RWPE1 (cell line): ENCODE data around the gene RTEL1.
"Not testable (repeated sequence)": the region's sequence is repeated elsewhere in the genome, so short reads cannot be mapped to it uniquely, and the experiment has no call there.

Source experiments
- CTCF ChIA-PET: fragments of 350-600 bp; sonication (Branson Sonifier 250); formaldehyde crosslinking; extraction: SDS; loops from one replicate; lab custom pipeline; 2021; lab: Yijun Ruan, JAX
- POLR2A ChIA-PET: fragments of 400-600 bp; formaldehyde crosslinking; extraction: SDS; loops from one replicate; lab custom pipeline; 2020; ENCODE audit warnings: antibody characterized with exemption; ENCODE audit not compliant: low non-redundant PET; lab: Yijun Ruan, JAX
- DNase-seq: peaks from one replicate; pipeline ENCODE4 v3.0.0; 2012; ENCODE audit warnings: low spot score
- H3K27ac ChIP-seq: fragments of 450-650 bp; 2 replicates; pipeline ENCODE4 v1.5.1; 2017
- TF ChIP-seq, protein P1 (sequence below): fragments of 450-650 bp; conservative IDR thresholded peaks from 2 replicates; pipeline ENCODE4 v1.5.1; 2017; ENCODE audit warnings: low read depth, mild to moderate bottlenecking

The RTEL1 gene

DNA sequence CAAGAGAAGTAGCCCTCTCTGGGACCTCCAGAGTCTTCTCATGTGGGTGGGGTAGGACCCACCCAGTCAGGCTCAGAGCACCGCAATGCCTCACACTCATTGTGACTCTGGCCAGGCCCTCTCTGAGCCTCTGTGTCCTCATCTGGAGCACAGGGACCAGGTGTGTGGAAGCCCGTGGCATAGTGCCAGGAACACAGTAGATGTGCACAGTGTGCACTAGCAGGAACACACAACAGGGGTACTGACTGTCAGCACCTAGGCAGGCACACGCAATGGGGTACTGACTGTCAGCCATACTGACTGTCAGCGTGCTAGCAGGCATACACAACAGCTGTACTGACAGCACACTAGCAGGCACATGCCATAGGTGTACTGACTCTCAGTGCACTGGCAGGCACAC lies 2.9 kb upstream of the RTEL1 start:
- TF ChIP-seq, protein P1, sequence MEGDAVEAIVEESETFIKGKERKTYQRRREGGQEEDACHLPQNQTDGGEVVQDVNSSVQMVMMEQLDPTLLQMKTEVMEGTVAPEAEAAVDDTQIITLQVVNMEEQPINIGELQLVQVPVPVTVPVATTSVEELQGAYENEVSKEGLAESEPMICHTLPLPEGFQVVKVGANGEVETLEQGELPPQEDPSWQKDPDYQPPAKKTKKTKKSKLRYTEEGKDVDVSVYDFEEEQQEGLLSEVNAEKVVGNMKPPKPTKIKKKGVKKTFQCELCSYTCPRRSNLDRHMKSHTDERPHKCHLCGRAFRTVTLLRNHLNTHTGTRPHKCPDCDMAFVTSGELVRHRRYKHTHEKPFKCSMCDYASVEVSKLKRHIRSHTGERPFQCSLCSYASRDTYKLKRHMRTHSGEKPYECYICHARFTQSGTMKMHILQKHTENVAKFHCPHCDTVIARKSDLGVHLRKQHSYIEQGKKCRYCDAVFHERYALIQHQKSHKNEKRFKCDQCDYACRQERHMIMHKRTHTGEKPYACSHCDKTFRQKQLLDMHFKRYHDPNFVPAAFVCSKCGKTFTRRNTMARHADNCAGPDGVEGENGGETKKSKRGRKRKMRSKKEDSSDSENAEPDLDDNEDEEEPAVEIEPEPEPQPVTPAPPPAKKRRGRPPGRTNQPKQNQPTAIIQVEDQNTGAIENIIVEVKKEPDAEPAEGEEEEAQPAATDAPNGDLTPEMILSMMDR, result no peak
- ChIA-PET CTCF (no interaction called here), POLR2A (no interaction called here)
- peak overlapping the region; percentile 89 for H3K27ac ChIP-seq
- DNase-seq, result no peak

DNA sequence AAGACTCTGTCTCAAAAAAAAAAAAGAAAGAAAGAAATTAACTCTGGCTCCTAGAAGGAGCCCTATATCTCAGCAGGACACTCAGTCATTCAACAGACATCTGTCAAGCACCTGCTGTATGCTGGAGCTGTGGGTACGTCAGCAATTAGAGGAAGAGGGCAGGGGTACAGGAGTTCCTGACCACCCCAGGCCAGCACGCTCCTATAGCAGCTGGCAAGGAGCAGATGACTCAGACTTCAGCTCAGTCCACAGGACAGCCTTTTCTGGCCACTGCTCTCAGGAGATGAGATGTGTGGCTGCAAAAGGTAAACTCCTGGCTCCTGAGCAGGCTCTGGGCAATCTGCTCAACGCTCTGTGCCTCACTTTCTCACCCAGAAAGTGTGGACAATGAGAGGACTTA lies 1.7 kb upstream of the RTEL1 start:
- no peak for DNase-seq
- peak overlapping the region; percentile 89 for H3K27ac ChIP-seq
- TF ChIP-seq, protein P1, result no peak
- ChIA-PET CTCF (no interaction called here), POLR2A (interaction anchor here (0.7 kb wide), 1 partner anchor 87 kb away, joined by 3 read pairs; no protein-coding TSS in a partner anchor)

DNA sequence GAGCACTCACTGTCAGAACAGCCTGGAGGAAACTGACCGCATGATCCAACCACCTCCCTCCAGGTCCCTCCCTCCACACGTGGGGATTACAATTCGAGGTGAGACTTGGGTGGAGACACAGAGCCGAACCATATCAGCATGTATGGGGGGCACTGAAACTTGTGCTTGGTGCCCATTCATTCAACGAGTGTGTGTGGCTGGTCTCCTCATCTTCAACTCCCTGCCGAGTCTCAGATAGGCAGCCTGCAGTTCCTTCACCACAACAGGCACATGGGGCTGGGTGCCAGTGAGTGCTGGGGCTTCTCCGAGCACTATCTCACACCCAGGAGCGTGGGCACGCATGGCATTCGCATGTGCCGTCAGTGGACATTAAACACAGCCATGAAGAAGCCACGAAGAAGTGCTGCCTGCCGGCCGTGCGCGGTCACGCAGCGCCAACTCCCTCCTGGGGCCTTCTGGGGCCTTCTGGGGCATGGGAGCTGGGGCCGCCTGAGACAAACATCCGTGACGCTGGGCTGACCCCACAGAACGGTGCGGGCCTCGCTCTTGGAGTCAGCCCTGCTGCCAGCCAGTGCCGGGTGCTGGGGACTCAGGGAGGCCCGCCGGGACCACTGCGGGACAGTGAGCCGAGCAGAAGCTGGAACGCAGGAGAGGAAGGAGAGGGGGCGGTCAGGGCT lies 714 bp upstream of the RTEL1 start:
- H3K27ac ChIP-seq, result peak overlapping the region; percentile 89
- ChIA-PET CTCF (interaction anchor here (0.6 to 1.7 kb wide), 3 partner anchors 15 to 166 kb away, joined by 4 to 8 read pairs (median 4); partner anchors contain the start of gene PTK6), POLR2A (interaction anchor here (0.5 to 1.2 kb wide), 4 partner anchors 9 to 89 kb away, joined by 3 to 7 read pairs (median 5); partner anchors contain the start of gene GMEB2)
- TF ChIP-seq, protein P1, result no peak
- DNase-seq, result no peak

DNA sequence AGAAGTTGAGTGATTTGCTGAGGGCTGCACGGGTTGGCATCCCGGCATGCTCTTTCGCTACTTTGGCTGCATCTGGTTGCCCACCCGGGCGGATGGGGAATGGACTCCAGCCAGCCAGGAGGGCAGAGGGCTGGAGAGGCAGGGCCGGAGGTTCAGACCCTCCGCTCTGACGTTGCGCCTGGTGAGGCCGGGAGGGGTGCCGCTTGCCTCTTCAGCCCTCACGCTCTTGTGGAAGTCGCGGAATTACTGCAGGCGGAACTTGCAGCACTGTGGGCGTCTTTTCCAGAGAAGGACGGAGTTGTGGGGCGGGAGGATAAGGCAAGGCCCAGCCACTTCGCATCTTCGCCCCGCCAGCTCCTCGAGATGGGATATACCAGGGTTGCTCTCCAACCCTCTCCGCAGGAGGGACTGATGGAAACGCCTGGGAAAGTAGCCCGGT lies 656 bp downstream of the RTEL1 start:
- ChIA-PET POLR2A (interaction anchor here (0.6 to 1.2 kb wide), 6 partner anchors 13 to 85 kb away, joined by 3 to 7 read pairs (median 3); partner anchors contain the start of genes GMEB2 and HELZ2), CTCF (interaction anchor here (0.5 to 1.7 kb wide), 4 partner anchors 16 to 394 kb away, joined by 3 to 8 read pairs (median 4); partner anchors contain the start of gene PTK6)
- TF ChIP-seq, protein P1, result no peak
- peak overlapping the region; percentile 89 for H3K27ac ChIP-seq
- DNase-seq, result peak; percentile 53

DNA sequence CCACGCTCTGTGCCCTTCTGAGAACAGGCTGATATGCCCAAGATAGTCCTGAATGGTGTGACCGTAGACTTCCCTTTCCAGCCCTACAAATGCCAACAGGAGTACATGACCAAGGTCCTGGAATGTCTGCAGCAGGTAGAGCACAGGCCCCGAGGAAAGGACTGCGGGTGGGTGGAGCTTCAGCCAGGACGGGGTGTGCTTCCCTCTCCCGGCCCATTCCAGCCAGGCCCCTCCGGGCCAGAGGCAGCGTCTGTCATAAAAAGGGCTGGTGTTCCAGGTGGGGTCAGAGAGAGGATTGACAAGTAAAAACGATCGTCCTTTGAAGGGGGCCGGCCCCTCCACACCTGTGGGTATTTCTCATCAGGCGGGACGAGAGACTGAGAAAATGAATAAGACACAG lies 1.3 kb downstream of the RTEL1 start:
- TF ChIP-seq, protein P1, result no peak
- CTCF ChIA-PET, result no interaction called here
- POLR2A ChIA-PET, result interaction anchor here (1.0 kb wide), 1 partner anchor 12 kb away, joined by 3 read pairs; no protein-coding TSS in a partner anchor
- peak; percentile 68 for DNase-seq
- peak overlapping the region; percentile 89 for H3K27ac ChIP-seq

DNA sequence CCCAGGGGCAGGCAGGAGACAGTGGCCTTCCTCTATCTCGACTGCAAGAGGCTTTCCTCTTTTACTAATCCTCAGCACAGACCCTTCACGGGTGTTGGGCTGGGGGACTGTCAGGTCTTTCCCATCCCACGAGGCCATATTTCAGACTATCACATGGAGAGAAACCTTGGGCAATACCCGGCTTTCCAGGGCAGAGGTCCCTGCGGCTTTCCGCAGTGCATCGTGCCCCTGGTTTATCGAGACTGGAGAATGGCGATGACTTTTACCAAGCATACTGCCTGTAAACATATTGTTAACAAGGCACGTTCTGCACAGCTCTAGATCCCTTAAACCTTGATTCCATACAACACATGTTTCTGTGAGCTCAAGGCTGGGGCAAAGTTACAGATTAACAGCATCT lies 2.1 kb downstream of the RTEL1 start:
- POLR2A ChIA-PET, CTCF ChIA-PET: not testable (repeated sequence)

DNA sequence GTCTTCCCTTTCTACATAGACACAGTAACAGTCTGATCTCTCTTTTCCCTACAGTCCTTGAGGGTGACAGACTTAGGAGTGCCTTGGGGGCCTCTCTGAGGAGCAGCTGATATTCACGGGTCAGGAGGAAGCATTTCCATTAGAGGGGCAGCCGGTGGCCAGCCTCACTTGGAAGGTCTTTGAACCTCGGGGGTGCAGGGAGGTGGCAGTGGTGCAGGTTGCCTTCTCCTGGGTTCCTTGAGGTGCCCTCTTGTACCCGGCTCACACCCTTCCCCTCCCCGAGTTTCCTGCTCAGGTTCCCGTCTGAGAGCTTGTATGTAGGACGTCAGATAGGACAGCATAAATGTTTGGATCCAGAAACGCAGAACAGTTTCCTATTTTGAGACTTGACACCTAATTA lies 2.5 kb downstream of the RTEL1 start:
- H3K27ac ChIP-seq, result no peak overlapping the region
- no peak for DNase-seq
- ChIA-PET POLR2A (interaction anchor here (0.6 to 1.1 kb wide), 2 partner anchors 19 to 123 kb away, joined by 3 read pairs; no protein-coding TSS in a partner anchor), CTCF (interaction anchor here (0.6 kb wide), 1 partner anchor 14 kb away, joined by 3 read pairs; no protein-coding TSS in a partner anchor)
- TF ChIP-seq, protein P1, result no peak

More for the DNA sequence above, 2.1 kb downstream of the RTEL1 start:
- not testable (repeated sequence) for H3K27ac ChIP-seq, DNase-seq
